HCT116 (cell line): Measurements from ENCODE around the gene P4HB. TPM values are rescaled to one million over a fixed set of nuclear protein-coding genes. Genes with fewer than 3 reads are reported as not detected.

ENCODE experiments used
- ATAC-seq: fragments of 200-7000 bp; cut with Tn5 transposase; 2 replicates; pipeline ENCODE4 v1.9.1; 2020; ENCODE audit warnings: mild to moderate bottlenecking, moderate library complexity
- BruUV-seq: library from RNA; stranded (reverse); fragments of 400-500 nt; replicated peaks from 2 replicates; lab custom pipeline; 2021; lab: Mats Ljungman, UMichigan
- CTCF ChIA-PET: fragments of 300-600 bp; sonication (Branson Sonifier 250); formaldehyde crosslinking; loops from one replicate; lab custom pipeline; 2021; ENCODE audit warnings: antibody characterized with exemption; lab: Charles Lee
- POLR2A ChIA-PET: fragments of 300-600, 350-600 bp; sonication (Branson Sonifier 250); formaldehyde crosslinking; loops from one replicate; lab custom pipeline; 2021; ENCODE audit warnings: antibody characterized with exemption; lab: Charles Lee
- RAD21 ChIA-PET, 2 experiments: fragments of 300-600 bp; sonication (Branson Sonifier 250); formaldehyde crosslinking; loops; one replicate each; lab custom pipeline; 2023; ENCODE audit warnings: low total read pairs in 2 of 2; ENCODE audit not compliant: uncharacterized antibody in 2 of 2, unreplicated experiment in 2 of 2, low non-redundant PET in 1 of 2; lab: Charles Lee
- DNase-seq: peaks from one replicate; pipeline ENCODE4 v3.0.0-alpha.2; 2010; ENCODE audit warnings: low read depth, low spot score
- H2AFZ ChIP-seq: fragments of 200-600 bp; shearing (Covaris generic), sonication (generic); 2 replicates; pipeline ENCODE4 v1.6.1; 2017; ENCODE audit warnings: low read depth, mixed run types, mixed read lengths, antibody characterized with exemption, low read length; ENCODE audit not compliant: poor library complexity, severe bottlenecking
- H3K27ac ChIP-seq: 2 replicates; pipeline ENCODE4 v1.5.1; 2012; ENCODE audit warnings: low read depth, low read length
- H3K27me3 ChIP-seq: fragments of 200-600 bp; sonication (generic); 2 replicates; pipeline ENCODE4 v1.6.1; 2016; ENCODE audit warnings: mixed run types, low read length, mixed read lengths; ENCODE audit not compliant: insufficient read depth
- H3K36me3 ChIP-seq, 2 experiments: fragments of 200-500 bp in 1 of 2; fragments of 200-600 bp in 1 of 2; sonication (Bioruptor generic) in 1 of 2; sonication (generic) in 1 of 2; 2 replicates each; pipeline versions ENCODE4 v1.5.1 to v1.6.1; 2014 to 2016; ENCODE audit warnings: low read length in 2 of 2, inconsistent platforms in 1 of 2, mixed read lengths in 1 of 2, mixed run types in 1 of 2; ENCODE audit not compliant: insufficient read depth in 2 of 2, control insufficient read depth in 1 of 2
- H3K4me1 ChIP-seq, 2 experiments: fragments of 200-600 bp in 1 of 2; sonication (generic) in 1 of 2; 2 replicates each; pipeline versions ENCODE4 v1.5.1 to v1.6.1; 2012 to 2017; ENCODE audit warnings: low read length in 2 of 2, inconsistent platforms in 1 of 2, mild to moderate bottlenecking in 1 of 2, mixed read lengths in 1 of 2, mixed run types in 1 of 2, moderate library complexity in 1 of 2; ENCODE audit not compliant: insufficient read depth in 2 of 2, control insufficient read depth in 1 of 2
- H3K4me2 ChIP-seq: fragments of 200-600 bp; sonication (generic); 2 replicates; pipeline ENCODE4 v1.6.1; 2017; ENCODE audit warnings: mixed run types, low read length, mixed read lengths
- H3K4me3 ChIP-seq, 2 experiments: fragments of 200-600 bp in 1 of 2; sonication (generic) in 1 of 2; replicated peaks in 1 of 2; 2 replicates each; pipeline ENCODE4 v1.5.1; 2011 to 2016; ENCODE audit warnings: low read length in 2 of 2, control low read depth in 1 of 2, low read depth in 1 of 2, mild to moderate bottlenecking in 1 of 2, mixed read lengths in 1 of 2, mixed run types in 1 of 2
- H3K79me2 ChIP-seq: fragments of 200-600 bp; sonication (generic); 2 replicates; pipeline ENCODE4 v1.6.1; 2017; ENCODE audit warnings: mild to moderate bottlenecking, mixed run types, low read length, moderate library complexity, mixed read lengths; ENCODE audit not compliant: insufficient read depth
- H3K9ac ChIP-seq: fragments of 200-600 bp; sonication (generic); 2 replicates; pipeline ENCODE4 v1.6.1; 2016; ENCODE audit warnings: low read length, mixed read lengths
- H3K9me2 ChIP-seq: fragments of 200-600 bp; sonication (generic), shearing (Covaris generic); 2 replicates; pipeline ENCODE4 v1.6.1; 2017; ENCODE audit warnings: mixed run types, mild to moderate bottlenecking, moderate library complexity; ENCODE audit not compliant: insufficient read depth
- H3K9me3 ChIP-seq, 2 experiments: fragments of 200-500 bp in 1 of 2; fragments of 200-600 bp in 1 of 2; sonication (Bioruptor generic) in 1 of 2; sonication (generic) in 1 of 2; 2 replicates each; pipeline ENCODE4 v1.6.1; 2014 to 2017; ENCODE audit warnings: low read length in 2 of 2, mixed read lengths in 2 of 2, inconsistent platforms in 1 of 2, low read depth in 1 of 2, mild to moderate bottlenecking in 1 of 2, mixed run types in 1 of 2, moderate library complexity in 1 of 2; ENCODE audit not compliant: control insufficient read depth in 1 of 2, insufficient read depth in 1 of 2
- H4K20me1 ChIP-seq: fragments of 200-600 bp; sonication (generic), shearing (Covaris generic); 2 replicates; pipeline ENCODE4 v1.6.1; 2017; ENCODE audit warnings: mixed run types, mild to moderate bottlenecking, moderate library complexity; ENCODE audit not compliant: insufficient read depth
- EZH2 ChIP-seq: fragments of 200-600 bp; sonication (generic); IDR thresholded peaks from 2 replicates; pipeline ENCODE4 v1.6.1; 2017; ENCODE audit warnings: antibody characterized with exemption, mixed run types
- MAX ChIP-seq: IDR thresholded peaks from 2 replicates; pipeline ENCODE4 v1.6.1; 2012
- SRF ChIP-seq: IDR thresholded peaks from 2 replicates; pipeline ENCODE4 v1.6.1; 2012; ENCODE audit warnings: low read depth
- ZBTB33 ChIP-seq: IDR thresholded peaks from 2 replicates; pipeline ENCODE4 v1.6.1; 2011; ENCODE audit warnings: mild to moderate bottlenecking, low read length, moderate library complexity; ENCODE audit not compliant: insufficient replicate concordance; ENCODE audit errors: extremely low read depth
- ZNF274 ChIP-seq: fragments of 200-500 bp; sonication (Bioruptor generic); IDR thresholded peaks from 2 replicates; pipeline ENCODE4 v1.6.1; 2014; ENCODE audit warnings: mild to moderate bottlenecking, low read depth, low read length, inconsistent platforms
- intact Hi-C: fragments of 100-400 bp; cut with micrococcal nuclease; formaldehyde crosslinking; loops from 2 replicates; pipeline ENCODE4 v1.10.0; 2022
- total RNA-seq: library from RNA; stranded (reverse); gene quantifications from one replicate; pipeline ENCODE4 v1.2.1, GENCODE V29; 2021; ENCODE audit not compliant: unreplicated experiment

P4HB gene
- total RNA-seq, 1 experiment from 2014 or later = 1,043 TPM

GRCh38 chr17:81812571-81813370 is 47.6 kb downstream of the P4HB start:
- H3K79me2 ChIP-seq = no peaks in the 10 kb centered on the region
- no TSS peak for BruUV-seq
- H3K27ac ChIP-seq = no peak overlapping the region
- no peak overlapping the region for H3K9ac ChIP-seq
- no peaks in the 10 kb centered on the region for H4K20me1 ChIP-seq
- ATAC-seq = no peak
- H3K27me3 ChIP-seq = peaks cover 3% of the 10 kb centered on the region; the same call in 1 of the 2 replicates
- no peaks in the 10 kb centered on the region for H3K9me3 ChIP-seq
- peaks cover 3 to 16% of the 10 kb centered on the region in 2 experiments; a peak in 2 of 4 replicates for H3K4me1 ChIP-seq
- no peak overlapping the region for H2AFZ ChIP-seq
- intact Hi-C loops = no loop called here
- DNase-seq = no peak
- no peak overlapping the region for H3K4me3 ChIP-seq
- RAD21 ChIA-PET = no interaction called here
- CTCF ChIA-PET = no interaction called here
- POLR2A ChIA-PET = interaction anchor here (1.2 kb wide), 1 partner anchor 60 kb away, joined by 3 read pairs; no protein-coding TSS in a partner anchor
- H3K9me2 ChIP-seq = no peaks in the 10 kb centered on the region
- TF ChIP-seq ZBTB33 = no peak
- TF ChIP-seq MAX = no peak
- TF ChIP-seq SRF = no peak
- no peak for TF ChIP-seq ZNF274
- TF ChIP-seq EZH2 = no peak
- TF ChIP-seq, all 23 proteins: peak for 0
- H3K4me2 ChIP-seq = no peak overlapping the region
- no peaks in the 10 kb centered on the region for H3K36me3 ChIP-seq
